ENCODE measurements around the gene C2orf15. TPM values are rescaled to one million over a fixed set of nuclear protein-coding genes. Genes with fewer than 3 reads are reported as not detected.

Gene C2orf15
- total RNA-seq, 2 donors from 2014 or later, result 3.9 TPM; not detected in 1

- intact Hi-C loops (cut with DNase I), result no loop called here
- Histone ChIP-seq H3K36me3 (replicated peaks in 1 of 2; ENCODE audit: insufficient read depth in 1 of 2, low read depth in 2 of 2) (peaks cover 0 to 23% of the 10 kb centered on the region in 2 donors), H3K4me3 (no peak overlapping the region), H3K4me1 (no peaks in the 10 kb centered on the region), H3K9me3 (no peaks in the 10 kb centered on the region), H3K27me3 (no peaks in the 10 kb centered on the region), H3K27ac (no peak overlapping the region)
- ATAC-seq (no peak), DNase-seq (no peak)
- WGBS, 2 donors, result 79 to 84% methylated on average over 7 of the region's 7 CpGs
- TF ChIP-seq POLR2A (IDR thresholded peaks at IDR 0.05) (no peak), CTCF (IDR thresholded peaks at IDR 0.05) (no peak)
Measured at GRCh38 chr2:99200076-99200800, 58.7 kb downstream of the C2orf15 start.

Small RNA genes lying within 50 kb of the gene (small RNA-seq; reads per million reads assigned to genes)
- not detected for gene AC092587.1

Other genes starting within 250 kb of the C2orf15 start
- 10 to 100 TPM; 14.8 to 22.1 TPM for gene CRACDL, start 205.5 kb upstream of the C2orf15 start, total RNA-seq
- gene TSGA10, start 13.2 kb downstream of the C2orf15 start, total RNA-seq, result 10 to 100 TPM; 15.0 to 17.1 TPM
- 10 to 100 TPM in 1 of 2 donors, 1 to 10 TPM in 1; 2.1 to 12.9 TPM for gene LIPT1, start 13.3 kb downstream of the C2orf15 start, total RNA-seq
- gene MITD1, start 39.4 kb downstream of the C2orf15 start, total RNA-seq, result 10 to 100 TPM in 1 of 2 donors, 1 to 10 TPM in 1; 4.9 to 15.8 TPM
- gene MRPL30, start 39.5 kb downstream of the C2orf15 start, total RNA-seq, result 10 to 100 TPM in 1 of 2 donors, 1 to 10 TPM in 1; 6.9 to 17.6 TPM
- not detected for gene LYG2, start 114.0 kb downstream of the C2orf15 start, total RNA-seq
- 1 to 10 TPM in 1 of 2 donors, not detected in 1; 1.6 TPM for gene LYG1, start 159.5 kb downstream of the C2orf15 start, total RNA-seq
- gene TXNDC9, start 194.6 kb downstream of the C2orf15 start, total RNA-seq, result 10 to 100 TPM; 13.0 to 13.8 TPM
- gene EIF5B, start 195.7 kb downstream of the C2orf15 start, total RNA-seq, result 10 to 100 TPM; 26.7 to 31.0 TPM